Measurements from ENCODE around the gene ANKMY1. TPM values are rescaled to one million over a fixed set of nuclear protein-coding genes. Genes with fewer than 3 reads are reported as not detected.

Gene ANKMY1
- total RNA-seq, 3 donors from 2014 or later (not counting 1 experiment from before 2014, with no cell fraction given), result 43.8 to 51.5 (median 46.6) TPM

GRCh38 chr2:240477916-240478315 lies 79.9 kb downstream of the ANKMY1 start:
- DNase-seq (no peak), ATAC-seq (no peak)
- H3K4me1 Mint-ChIP-seq, result peaks cover 0 to 8% of the 10 kb centered on the region in 2 donors
- intact Hi-C loops (cut with micrococcal nuclease), result no loop called here
- TF ChIP-seq CTCF (IDR thresholded peaks at IDR 0.05), result no peak
- H3K36me3 Mint-ChIP-seq, result no peaks in the 10 kb centered on the region
- 91% methylated on average over 13 of the region's 13 CpGs for WGBS (ENCODE audit: insufficient coverage)
- H3K27me3 ChIP-seq (ENCODE audit: control insufficient read depth, insufficient read depth, low read length), result no peaks in the 10 kb centered on the region
- no peak overlapping the region for H3K4me3 ChIP-seq (ENCODE audit: low read length)
- H3K4me3 Mint-ChIP-seq, result no peak overlapping the region
- no peaks in the 10 kb centered on the region for H3K36me3 ChIP-seq (ENCODE audit: control insufficient read depth, insufficient read depth, low read length)
- peaks cover 2% of the 10 kb centered on the region for H3K9me3 ChIP-seq (ENCODE audit: control insufficient read depth, insufficient read depth, low read length)
- H3K27me3 Mint-ChIP-seq (ENCODE audit: low read depth in 2 of 2), result no peaks in the 10 kb centered on the region
- no peak overlapping the region for H3K27ac Mint-ChIP-seq
- H3K9me3 Mint-ChIP-seq, result peaks cover 4 to 9% of the 10 kb centered on the region in 2 donors
- no peaks in the 10 kb centered on the region for H3K4me1 ChIP-seq (ENCODE audit: control insufficient read depth, insufficient read depth, low read length)
- H3K27ac ChIP-seq (ENCODE audit: low read length), result no peak overlapping the region

GRCh38 chr2:240473211-240473610 lies 84.6 kb downstream of the ANKMY1 start:
- no peak overlapping the region for H3K27ac ChIP-seq (ENCODE audit: low read length)
- H3K27me3 ChIP-seq (ENCODE audit: control insufficient read depth, insufficient read depth, low read length), result no peaks in the 10 kb centered on the region
- no peaks in the 10 kb centered on the region for H3K36me3 ChIP-seq (ENCODE audit: control insufficient read depth, insufficient read depth, low read length)
- DNase-seq (no peak), ATAC-seq (no peak)
- H3K27ac Mint-ChIP-seq, result no peak overlapping the region
- no peak for TF ChIP-seq CTCF (IDR thresholded peaks at IDR 0.05)
- H3K9me3 Mint-ChIP-seq, result peaks cover 4 to 9% of the 10 kb centered on the region in 2 donors
- peaks cover 9% of the 10 kb centered on the region for H3K9me3 ChIP-seq (ENCODE audit: control insufficient read depth, insufficient read depth, low read length)
- H3K27me3 Mint-ChIP-seq (ENCODE audit: low read depth in 2 of 2), result no peaks in the 10 kb centered on the region
- H3K4me1 ChIP-seq (ENCODE audit: control insufficient read depth, insufficient read depth, low read length), result no peaks in the 10 kb centered on the region
- H3K4me3 ChIP-seq (ENCODE audit: low read length), result no peak overlapping the region
- H3K4me1 Mint-ChIP-seq, result peaks cover 0 to 4% of the 10 kb centered on the region in 2 donors
- H3K4me3 Mint-ChIP-seq, result no peak overlapping the region
- intact Hi-C loops (cut with micrococcal nuclease), result no loop called here
- WGBS (ENCODE audit: insufficient coverage), result 100% methylated on average over 2 of the region's 4 CpGs
- no peaks in the 10 kb centered on the region for H3K36me3 Mint-ChIP-seq

DNA sequence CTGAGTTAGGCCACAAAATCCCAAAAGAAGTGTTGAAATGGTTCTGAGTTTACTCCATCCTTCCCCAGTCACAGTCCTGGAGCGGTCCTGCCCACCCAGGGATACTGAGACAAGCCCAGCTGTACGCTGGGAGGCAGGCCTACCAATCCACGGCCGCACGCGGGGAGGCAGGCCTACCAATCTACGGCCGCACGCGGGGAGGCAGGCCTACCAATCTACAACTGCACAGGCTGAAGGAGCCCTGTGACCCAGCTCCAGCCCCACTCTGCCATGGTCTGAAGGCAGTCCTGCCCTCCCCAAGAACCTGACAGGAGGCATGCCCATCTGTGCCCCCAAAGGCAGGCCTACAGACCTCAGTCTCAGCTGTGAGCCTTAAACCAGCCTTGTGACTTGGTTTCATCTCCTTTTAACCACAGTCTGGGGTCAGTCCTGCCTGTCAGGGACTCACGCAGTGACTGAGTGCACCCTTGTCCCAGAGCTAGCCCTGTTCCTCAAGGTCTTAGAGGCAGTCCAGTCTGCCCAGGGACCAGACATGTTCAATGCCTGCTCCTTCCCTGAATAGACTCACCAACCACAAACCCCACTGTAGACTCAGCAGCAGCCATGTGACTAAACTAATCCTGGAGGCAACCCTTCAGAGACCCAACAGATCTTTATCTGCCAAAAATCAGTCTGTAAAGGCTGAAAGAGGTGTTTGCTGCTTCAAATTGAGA lies 85.6 kb downstream of the ANKMY1 start:
- Mint-ChIP-seq H3K36me3 (no peaks in the 10 kb centered on the region), H3K9me3 (peaks cover 4 to 9% of the 10 kb centered on the region in 2 donors), H3K4me1 (peaks cover 0 to 4% of the 10 kb centered on the region in 2 donors), H3K27me3 (ENCODE audit: low read depth in 2 of 2) (no peaks in the 10 kb centered on the region), H3K4me3 (no peak overlapping the region), H3K27ac (no peak overlapping the region)
- TF ChIP-seq CTCF (IDR thresholded peaks at IDR 0.05), result no peak
- Histone ChIP-seq H3K36me3 (ENCODE audit: control insufficient read depth, insufficient read depth, low read length) (no peaks in the 10 kb centered on the region), H3K4me3 (ENCODE audit: low read length) (no peak overlapping the region), H3K9me3 (ENCODE audit: control insufficient read depth, insufficient read depth, low read length) (peaks cover 9% of the 10 kb centered on the region), H3K27me3 (ENCODE audit: control insufficient read depth, insufficient read depth, low read length) (no peaks in the 10 kb centered on the region), H3K4me1 (ENCODE audit: control insufficient read depth, insufficient read depth, low read length) (no peaks in the 10 kb centered on the region), H3K27ac (ENCODE audit: low read length) (no peak overlapping the region)
- intact Hi-C loops (cut with micrococcal nuclease), result no loop called here
- DNase-seq (no peak), ATAC-seq (no peak)
- 92% methylated on average over 11 of the region's 11 CpGs for whole genome bisulfite sequencing (ENCODE audit: insufficient coverage)

GRCh38 chr2:240469740-240470139 lies 88.0 kb downstream of the ANKMY1 start:
- peaks cover 9% of the 10 kb centered on the region for H3K9me3 ChIP-seq (ENCODE audit: control insufficient read depth, insufficient read depth, low read length)
- H3K36me3 ChIP-seq (ENCODE audit: control insufficient read depth, insufficient read depth, low read length), result no peaks in the 10 kb centered on the region
- ATAC-seq (no peak), DNase-seq (peak in 1 of 2 donors; percentile 7)
- no peaks in the 10 kb centered on the region for H3K4me1 ChIP-seq (ENCODE audit: control insufficient read depth, insufficient read depth, low read length)
- TF ChIP-seq CTCF (IDR thresholded peaks at IDR 0.05), result no peak
- Mint-ChIP-seq H3K36me3 (no peaks in the 10 kb centered on the region), H3K4me3 (no peak overlapping the region), H3K9me3 (peaks cover 4 to 9% of the 10 kb centered on the region in 2 donors), H3K27me3 (ENCODE audit: low read depth in 2 of 2) (no peaks in the 10 kb centered on the region), H3K4me1 (peaks cover 0 to 4% of the 10 kb centered on the region in 2 donors), H3K27ac (no peak overlapping the region)
- no peak overlapping the region for H3K27ac ChIP-seq (ENCODE audit: low read length)
- no peaks in the 10 kb centered on the region for H3K27me3 ChIP-seq (ENCODE audit: control insufficient read depth, insufficient read depth, low read length)
- intact Hi-C loops (cut with micrococcal nuclease), result no loop called here
- whole genome bisulfite sequencing (ENCODE audit: insufficient coverage), result 97% methylated on average over 6 of the region's 6 CpGs
- no peak overlapping the region for H3K4me3 ChIP-seq (ENCODE audit: low read length)

Measured in natural killer cell (primary cell).